ENCODE data around the gene LCN2.
A peak's percentile ranks its signal among the peaks of the same experiment; 100 is the strongest.
"Not testable (repeated sequence)": the region's sequence is repeated elsewhere in the genome, so short reads cannot be mapped to it uniquely, and the experiment has no call there.

Gene LCN2

DNA sequence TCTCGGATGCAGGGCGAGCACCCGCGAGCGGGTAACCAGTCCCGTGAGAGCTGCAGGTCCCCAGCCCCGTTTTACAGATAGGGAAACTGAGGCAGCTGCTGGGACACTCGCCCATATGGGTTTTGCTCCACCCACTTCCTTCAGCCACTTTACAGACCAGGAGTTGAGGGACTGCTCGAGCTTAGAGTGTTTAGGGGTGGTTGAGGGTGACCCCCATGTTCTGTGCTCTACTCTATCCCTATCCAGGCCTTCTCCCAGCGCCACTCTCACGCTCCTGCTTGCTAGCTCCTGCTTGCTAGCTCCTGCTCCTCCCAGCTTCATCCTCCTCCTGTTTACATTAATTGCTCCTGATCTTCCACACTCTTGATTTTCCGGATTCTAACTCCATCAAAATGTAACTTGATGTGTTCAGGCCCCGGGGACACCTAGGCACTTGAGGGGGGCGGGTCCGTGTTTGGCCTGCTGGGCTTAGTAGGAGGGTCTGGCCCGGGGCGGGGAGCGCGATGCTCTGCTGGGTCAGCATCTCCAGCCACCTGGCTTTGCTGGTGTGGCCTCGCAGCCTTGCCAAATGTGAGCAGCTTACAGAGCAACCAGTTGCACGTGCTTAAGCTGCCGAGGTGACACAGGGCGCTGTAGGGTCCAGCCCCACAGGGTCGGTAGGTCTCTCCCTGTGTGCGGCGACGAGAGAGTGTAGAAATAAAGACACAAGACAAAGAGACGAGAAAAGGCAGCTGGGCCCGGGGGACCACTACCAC is 20.2 kb upstream of the LCN2 start:
- DNase-seq = no peak

DNA sequence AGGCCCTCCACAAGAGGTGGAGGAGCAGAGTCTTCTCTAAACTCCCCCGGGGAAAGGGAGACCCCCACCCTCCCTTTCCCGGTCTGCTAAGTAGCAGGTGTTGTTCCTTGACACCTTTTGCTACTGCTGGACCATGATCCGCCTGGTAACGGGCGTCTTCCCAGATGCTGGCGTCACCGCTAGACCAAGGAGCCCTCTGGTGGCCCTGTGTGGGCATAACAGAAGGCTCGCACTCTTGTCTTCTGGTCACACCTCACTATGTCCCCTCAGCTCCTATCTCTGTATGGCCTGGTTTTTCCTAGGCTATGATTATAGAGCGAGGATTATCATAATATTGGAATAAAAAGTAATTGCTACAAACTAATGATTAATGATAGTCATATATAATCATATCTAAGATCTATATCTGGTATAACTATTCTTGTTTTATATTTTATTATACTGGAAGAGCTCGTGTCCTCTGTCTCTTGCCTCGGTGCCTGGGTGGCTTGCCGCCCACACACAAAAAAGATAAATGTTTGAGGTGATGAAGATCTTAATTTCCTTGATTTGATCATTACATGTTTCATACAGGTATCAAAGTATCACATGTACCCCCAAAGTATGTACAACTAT is 19.2 kb upstream of the LCN2 start:
- DNase-seq = not testable (repeated sequence)

DNA sequence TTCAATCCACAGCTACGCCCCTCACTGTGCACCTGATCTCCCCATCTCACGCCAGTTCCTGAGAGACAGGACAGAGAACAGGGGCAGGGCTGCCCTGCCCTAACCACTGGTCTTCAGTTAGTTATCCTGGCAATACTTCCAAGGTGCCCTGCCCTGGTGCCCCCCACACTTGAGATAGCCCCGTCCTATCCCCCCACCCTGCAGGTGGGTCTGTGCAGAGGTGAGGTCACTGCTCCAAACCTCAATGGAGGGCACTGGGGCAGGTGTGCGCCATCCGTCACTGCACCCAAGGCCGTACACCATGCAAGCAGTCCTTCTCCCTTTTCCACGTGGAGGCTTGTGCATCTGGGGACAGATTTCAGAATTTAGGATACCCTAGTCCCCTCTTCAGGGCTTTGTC is 18.6 kb upstream of the LCN2 start:
- DNase-seq = not testable (repeated sequence)

DNA sequence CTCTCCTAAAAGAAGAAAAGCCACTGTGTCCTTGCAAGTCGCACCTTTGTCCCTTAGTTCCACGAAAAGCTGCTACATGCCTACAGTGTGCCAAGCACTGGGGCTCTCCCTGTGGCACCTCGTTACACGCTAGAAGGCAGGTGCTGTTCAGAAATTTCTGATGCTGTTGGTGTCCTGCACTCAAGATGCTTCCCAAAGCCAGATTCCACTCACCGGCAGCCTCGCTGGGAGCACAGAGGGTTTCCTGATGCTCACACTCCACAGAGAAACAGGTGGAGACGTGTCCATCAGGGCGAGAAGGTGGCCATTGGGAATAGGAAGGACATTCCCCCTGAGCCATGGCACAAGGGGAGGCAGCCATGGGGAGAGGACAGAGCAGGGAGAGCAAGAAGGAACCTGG is 17.9 kb upstream of the LCN2 start:
- not testable (repeated sequence) for DNase-seq

DNA sequence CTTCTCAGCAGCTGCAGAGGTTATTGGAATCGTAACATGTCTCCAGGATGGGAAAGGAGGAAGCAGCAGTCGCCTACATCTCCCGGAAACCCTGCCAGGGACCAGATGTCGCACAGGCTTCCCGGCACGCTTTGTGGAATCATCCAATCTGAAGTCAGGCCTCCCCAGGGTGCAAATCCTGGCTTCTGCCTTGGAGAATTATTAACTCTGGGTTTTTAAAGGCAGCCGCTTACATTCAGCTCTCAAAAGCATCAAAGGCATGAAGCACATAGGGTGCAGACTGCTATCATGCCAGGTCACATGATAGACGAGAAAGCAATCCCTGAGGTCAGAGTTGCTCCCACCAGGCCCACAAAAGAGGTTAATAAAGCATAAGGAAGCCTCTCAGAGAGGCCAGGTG is 17.1 kb upstream of the LCN2 start:
- peak; percentile 61 for DNase-seq

DNA sequence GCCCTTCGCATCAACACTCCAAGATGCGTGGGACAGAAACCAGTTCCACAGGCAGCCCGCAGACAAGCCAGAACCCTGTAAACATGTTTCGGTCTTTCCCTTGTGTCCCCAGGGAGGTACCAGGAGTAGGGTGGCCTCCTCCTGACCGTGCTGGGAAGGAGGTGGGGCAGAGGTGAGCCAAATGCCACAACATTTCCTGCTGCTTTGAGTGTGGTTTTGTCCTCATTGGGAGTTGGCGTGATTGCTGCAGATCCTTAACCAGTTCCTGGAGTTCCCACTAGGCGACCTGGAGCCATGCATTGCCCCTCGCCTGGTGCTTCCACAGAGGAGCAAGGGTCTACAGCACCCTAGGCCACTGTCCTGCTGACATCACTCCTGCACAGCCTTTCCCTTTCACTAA is 13.7 kb upstream of the LCN2 start:
- DNase-seq = not testable (repeated sequence)

DNA sequence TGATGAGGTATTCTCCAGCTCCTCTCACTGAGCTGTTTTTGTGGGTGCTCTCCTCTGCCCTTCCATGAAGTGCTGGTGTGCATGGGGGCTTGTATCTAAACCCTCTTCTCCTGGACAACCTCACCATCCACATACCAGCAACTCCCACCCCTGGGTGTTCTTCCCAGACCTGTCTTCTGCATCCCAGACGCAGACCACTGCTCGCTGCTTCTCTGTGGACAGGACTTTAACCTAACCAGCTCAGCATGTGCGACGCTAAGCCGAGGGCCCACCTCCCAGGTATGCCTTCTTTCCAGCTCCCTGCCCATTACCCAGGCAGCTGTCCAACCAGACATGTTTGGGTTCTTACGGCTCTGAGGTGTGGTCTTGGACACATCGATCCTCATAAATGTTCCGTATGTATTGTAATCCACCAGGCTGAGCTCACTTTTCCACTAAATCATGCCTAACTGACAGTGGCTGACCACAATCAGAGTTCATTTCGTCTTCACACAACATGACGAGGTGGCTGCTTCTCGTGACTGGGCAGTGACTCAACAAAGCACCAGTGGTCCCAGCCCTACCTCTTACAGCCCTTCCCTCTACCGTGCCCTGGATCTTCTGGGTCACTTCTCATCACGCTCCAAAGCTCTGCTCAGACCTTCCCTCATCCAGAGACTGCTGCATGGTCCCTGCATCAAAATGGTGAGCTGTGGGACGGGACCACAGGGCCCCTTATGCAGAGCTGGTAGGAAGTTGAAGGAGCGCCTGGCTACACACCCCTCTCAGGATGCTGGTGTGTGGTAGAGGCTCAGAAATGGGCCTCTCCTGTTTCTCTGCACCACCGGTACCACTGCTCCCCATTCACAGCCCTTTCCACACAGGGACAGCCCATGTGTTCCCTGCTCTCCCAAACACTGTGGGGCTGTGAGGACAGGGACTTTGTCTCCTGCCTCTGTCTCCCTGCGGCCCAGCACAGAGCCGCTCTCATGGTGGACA is 12.1 kb upstream of the LCN2 start:
- DNase-seq = peak; percentile 67

DNA sequence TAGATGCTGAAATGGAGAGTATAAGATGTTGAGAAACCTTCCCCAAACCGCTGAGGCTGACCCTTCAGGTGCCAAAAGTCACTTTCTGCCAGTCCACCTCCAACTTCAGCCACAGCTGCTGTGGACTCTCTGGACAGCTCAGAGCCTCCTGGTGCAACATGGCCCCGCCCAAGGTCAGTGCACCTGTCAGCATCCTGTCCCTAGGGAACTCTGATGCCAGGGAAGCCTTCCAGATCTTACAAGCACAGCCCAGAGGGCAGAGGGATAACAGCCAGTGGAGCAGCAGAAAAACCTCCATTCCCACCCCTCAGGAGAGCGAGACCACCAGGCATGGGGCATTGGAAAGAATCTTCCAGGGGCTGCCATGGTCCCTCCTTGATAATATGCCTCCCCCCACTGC is 11.3 kb upstream of the LCN2 start:
- no peak for DNase-seq

DNA sequence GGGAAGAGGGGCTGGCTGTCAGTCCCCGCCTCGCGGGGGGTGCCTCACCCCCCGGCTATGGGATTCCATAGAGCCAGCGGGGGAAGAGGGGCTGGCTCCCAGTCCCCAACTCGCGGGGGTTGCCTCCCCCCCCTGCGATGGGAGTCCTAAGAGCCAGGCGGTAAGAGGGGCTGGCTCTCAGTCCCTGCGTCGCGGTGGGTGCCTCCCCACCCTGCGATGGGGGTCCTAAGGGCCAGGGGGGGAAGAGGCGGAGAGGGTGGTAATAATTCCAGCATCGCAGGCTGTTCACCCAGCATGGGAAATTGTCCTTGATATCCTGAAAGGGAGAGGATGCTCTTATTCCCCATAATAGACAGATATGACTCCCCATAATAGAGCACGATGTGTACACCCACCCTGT is 9.6 kb upstream of the LCN2 start:
- no peak for DNase-seq

DNA sequence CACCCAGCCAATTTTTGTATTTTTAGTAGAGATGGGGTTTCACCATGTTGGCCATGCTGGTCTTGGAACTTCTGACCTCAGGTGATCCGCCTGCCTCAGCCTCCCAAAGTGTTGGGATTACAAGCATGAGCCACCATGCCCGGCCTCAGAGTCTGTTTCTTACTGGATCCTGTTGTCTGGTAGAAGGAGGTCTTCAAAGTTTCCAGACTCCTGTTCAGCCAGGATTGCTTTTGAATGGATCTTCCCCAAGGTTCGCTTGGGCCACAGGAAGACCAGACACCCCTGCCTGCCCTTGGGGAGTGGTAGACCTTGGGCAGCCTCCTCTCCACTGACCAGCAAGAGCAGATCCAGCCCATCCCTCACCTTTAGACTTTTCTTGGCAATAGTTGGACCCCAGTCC is 7.6 kb upstream of the LCN2 start:
- DNase-seq = no peak

DNA sequence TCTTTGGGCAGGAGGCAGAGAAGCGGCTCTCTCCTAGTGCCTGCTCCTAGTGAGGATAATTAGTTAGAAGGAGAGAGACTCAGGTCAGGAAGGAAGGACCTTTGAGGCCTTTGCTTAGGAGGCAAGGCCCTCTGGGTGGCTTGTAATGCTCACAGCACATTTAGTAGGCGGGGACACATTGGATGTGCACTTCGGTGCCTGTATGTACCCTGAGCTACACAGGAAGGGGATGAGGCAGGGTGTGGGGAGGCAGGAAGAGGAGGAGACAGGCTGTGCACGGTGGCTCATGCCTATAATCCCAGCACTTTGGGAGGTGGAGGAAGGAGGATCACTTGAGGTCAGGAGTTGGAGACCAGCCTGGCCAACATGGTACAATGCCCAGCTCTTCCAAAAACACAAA is 7.2 kb upstream of the LCN2 start:
- DNase-seq = no peak

DNA sequence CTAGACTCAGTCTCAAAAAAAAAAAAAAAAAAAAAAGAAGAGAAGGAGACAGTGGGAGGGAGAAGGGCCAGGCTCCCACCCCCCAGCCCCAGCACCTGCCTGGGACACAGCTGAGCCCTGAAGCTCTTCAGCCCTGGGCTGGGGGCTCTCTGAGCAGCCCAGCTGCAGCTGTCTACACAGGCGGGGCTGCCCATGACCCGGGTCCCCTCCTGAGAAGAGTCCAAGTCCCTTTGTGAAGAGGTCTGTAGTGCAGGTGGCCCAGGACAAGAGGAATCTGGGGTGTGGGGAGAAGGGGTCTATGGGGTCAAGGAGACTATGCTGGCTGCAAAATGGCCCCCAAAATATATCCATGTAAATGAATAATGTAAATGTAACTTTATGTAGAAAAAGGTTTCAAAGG is 6.7 kb upstream of the LCN2 start:
- no peak for DNase-seq

DNA sequence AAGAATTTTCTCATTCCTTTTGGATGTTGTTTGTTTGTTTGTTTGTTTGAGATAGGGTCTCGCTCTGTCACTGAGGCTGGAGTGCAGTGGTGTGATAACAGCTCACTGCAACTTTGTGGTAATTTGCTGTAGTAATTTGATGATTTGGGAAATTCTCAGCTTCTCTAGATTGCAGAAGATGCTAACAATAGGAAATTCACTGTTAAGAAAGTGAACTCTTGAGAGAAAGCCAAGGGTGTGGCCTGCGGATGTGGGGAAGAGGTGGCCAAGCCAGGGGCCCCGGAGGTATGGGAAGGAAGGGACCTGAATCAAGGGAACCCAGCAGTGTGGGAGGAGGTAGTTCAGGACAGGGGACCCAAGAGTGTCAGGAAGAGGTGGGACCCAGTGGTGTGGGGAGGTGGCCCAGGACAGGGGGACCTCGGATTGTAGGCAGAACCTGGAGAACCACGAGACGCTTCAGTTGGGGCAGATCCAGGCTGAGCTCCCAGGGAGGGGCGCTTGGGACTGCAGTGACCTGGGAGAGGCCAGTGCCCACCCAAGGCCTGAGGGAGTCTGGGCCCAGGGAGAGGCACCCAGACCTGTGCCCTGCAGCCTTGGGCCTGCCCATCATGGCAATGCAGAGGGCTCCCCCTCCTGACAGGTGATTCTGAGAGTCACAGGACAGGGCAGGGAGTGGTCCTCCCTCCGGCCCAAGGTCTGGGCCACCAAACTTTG is 5.6 kb upstream of the LCN2 start:
- DNase-seq = no peak

DNA sequence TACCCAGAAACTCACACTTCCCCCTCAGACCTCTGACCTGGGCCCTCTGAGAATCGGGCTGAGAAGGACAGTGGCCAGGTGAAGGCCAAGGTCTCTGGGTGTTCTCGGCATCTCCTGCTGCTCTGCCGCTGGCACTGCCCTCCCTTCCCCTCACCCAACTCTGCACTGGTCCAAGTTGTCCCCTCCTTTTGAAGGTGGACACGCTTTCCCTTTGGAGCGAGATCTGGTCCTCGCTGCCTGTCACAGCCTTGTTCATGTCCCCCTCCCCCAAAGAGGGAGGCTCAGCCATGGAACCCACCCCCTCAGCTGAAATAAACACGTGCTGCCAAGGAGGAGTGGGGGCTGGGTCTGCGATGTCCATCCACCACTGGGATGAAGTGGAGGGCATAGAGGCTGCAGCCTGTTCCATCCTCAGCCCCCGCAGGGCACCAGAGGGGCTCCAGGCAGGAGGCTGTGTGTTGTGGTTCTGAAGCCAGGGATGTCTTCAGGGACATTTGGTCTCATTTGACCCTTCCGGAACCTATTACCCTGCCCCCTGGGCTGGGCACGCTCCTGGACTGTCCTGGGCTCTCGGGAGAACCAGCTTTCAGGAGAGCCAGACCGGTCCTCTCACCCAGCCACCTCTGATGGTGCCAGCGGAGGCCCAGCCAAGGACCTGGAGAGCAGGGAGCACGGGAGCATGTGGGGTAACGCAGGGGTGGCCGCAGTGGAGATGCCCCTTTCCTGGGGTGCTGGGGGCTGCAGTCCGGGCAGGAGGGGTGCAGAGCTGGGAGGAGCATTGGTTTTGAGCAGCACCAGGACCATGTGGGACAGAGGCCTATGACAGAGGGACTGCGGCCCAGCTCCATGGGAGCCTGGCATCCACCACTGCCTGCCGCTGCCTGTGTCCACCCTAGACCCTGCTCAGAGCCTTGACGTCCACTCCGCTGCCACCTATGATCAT is 4.7 kb upstream of the LCN2 start:
- DNase-seq = no peak

DNA sequence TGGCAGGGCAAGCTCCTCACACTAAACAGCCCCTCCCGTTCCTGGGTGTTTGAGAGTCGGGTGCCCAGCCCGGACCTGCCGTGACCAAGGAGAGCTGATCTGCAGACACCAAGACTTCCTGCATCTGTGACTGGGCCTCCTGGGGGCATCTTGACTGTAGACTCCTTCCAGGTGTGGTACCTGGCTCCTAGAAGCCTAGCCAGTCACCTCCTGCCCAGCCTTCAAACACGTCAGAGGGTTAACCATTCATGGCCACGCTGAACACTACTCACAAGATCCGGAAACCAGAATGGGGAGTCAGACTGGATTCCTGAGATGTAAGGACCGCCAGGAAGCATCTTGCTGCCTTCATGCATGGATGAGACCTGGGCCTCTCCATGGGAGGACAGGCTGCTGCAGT is 3.7 kb upstream of the LCN2 start:
- peak; percentile 53 for DNase-seq

DNA sequence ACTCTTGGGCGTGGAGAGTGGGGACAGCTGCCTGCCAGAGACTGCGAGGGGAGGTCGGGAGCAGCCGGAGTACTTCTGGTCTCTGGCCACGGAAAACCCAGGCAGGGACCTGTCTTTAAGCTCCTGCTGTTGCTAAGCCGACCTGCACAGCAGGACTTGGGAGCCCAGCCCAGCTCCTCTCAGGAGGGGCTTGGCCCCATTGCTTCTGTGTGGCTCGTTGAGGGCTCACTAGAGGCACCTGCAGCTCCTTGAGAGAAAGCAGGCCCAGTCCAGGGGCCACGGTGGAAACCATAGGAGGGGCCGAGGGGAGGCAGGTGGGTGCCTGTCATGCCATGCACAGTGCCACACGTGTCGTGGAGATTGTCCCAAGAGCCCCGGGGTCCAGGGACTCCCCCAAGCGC is 3.3 kb upstream of the LCN2 start:
- no peak for DNase-seq

DNA sequence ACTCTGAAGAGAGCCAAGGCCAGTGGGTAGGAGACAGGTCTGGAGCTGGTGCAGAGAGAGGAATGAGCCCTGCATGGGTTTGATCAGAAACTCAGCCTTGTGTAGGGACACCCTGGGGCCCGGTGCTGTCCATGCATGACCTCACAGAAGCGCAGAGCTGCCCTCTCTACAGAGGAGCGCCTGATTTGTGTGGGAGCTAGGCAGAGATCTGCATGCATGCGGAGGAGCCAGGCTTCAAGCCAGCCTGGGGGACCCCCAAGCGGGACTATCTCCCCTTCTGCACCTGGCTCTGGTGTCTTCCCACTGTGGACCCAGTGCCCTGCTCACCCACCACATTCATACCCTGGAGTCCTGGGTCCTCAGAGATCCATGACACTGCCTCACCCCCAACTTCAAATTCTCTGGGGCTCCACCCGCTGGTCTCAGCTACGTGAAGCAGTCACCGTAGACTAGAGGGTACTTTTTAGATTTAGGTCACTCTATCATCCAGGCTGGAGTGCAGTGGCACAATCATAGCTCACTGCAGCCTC is 2.6 kb upstream of the LCN2 start:
- DNase-seq = no peak

DNA sequence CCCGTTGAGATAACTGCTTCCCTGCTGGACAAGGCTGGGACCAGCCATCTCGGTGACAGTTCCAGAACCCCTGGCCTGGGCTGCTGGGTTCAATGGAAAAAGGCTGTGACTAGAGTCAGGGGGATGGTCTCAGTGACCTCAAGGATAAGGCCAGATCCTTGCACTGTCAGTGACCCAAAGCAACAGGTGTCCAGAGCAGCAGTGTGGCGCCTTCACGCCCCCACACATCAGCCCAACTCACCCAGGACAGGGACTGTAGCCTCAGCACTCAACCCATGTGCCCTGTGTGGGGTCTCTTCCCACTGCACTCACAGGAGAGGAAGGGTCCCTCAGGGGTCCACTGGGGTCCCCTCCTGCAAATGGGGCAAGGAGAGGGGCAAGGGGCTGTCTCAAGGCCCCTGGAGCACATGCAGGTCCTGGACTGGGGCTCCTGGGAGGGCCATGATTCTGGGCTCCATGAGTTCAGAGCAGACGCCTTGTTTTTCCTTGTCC is 698 bp upstream of the LCN2 start:
- no peak for DNase-seq

DNA sequence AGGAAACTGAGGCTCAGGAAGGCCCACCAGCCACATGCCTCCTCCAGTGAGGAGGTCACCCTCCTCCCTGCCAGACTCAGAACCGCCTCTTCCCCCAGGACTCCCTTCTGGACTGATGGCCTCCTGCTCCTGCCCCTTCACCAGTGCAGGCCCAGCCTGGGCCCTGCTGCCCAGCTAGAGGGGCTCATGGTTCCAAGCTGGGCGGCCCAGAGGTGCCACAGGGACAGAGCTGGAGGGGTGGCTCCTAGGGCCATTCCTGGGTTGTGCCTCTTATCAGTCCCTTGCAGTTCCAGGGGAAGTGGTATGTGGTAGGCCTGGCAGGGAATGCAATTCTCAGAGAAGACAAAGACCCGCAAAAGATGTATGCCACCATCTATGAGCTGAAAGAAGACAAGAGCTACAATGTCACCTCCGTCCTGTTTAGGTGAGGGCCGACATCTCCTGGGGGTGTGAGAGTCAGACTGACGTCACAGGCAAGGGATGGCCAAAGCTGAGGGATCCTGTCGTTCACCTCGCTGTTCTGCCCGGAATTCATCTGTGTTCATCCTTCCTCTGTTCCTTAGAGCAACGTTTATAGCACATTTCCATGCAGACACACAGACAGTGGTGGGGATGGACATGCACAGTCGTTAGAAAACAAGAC is 819 bp downstream of the LCN2 start:
- DNase-seq = no peak

DNA sequence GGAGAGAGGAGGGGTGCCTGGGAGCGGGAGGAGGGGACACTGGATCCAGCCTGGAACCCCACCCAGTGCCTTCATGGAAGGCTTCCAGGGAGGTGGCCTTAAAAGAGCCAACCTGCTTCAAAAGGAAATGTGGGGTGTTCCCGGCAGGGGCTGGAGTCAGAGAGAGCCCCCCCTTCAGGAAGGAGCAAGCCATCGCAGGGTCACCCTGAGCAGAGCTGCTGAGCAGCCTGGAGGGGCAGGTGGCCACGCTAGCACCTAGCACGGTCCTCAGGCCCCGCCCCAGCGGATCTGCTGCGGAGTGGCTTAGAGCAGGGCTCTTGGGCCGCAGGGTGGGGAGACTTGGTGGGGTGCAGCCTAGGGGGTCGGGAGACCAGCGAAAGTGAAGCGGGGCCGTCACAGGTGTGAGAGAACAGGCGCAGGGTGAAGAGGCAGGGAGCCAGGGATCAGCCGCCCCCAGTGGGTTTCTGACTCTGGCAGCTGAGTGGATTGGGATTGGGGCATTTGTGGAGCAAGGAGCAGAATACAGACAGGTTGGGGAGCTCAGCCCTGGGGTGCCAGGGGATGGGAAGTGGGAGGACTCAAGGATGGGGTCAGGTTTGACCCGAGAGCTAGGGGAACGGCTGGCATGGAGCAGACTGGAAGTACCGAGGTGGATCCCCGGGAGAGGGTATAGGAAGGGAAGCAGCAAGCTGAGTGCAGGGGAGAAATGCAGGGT is 1.5 kb downstream of the LCN2 start:
- no peak for DNase-seq

Data from eye (tissue), 1 donor.